Embryonic facial prominence (tissue), 1 donor: Measurements from ENCODE around the gene MYCT1.

ENCODE experiments used
- DNase-seq: peaks from one replicate; pipeline ENCODE4 v3.0.0-alpha.2; 2016; ENCODE audit errors: extremely low spot score

Gene MYCT1

DNA sequence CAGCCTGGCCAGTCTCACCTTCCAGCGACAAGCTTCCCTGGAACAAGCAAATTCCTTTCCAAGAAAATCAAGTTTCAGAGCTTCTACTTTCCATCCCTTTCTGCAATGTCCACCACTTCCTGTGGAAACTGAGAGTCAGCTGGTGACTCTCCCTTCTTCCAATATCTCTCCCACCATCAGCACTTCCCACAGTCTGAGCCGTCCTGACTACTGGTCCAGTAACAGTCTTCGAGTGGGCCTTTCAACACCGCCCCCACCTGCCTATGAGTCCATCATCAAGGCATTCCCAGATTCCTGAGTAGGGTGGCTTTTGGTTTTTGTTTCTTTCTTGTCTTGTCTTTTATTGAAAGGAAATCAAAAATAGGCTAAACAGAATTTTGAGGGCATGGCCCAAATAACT, 24.3 kb downstream of the MYCT1 start:
- no peak for DNase-seq

- no peak for DNase-seq
These were observed 25.7 kb downstream of the MYCT1 start for GRCh38 chr6:152723398-152723797.

GRCh38 chr6:152726313-152726712, 28.6 kb downstream of the MYCT1 start:
- no peak for DNase-seq

DNA sequence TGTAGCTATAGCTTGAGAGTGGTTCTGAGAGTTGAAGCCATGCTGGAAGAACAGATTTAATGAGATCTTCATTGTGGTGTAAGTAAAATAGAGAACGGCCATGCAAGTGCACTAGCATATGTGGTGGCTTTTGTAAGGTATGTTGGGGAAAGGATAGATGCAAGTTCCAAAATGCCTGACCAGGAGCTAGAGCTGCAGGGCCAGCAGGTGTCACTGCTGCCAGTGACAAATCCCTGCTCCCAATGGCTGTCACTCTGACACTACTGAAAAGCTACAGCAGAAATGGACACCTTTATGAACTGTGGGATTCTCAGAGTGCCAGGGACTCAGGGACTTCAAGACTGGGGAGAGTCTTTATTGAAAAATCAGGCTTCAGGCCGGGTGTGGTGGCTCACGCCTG, 29.8 kb downstream of the MYCT1 start:
- no peak for DNase-seq

- DNase-seq, result no peak
These were observed 36.9 kb downstream of the MYCT1 start for GRCh38 chr6:152734630-152735029.

GRCh38 chr6:152736687-152737273, 39.1 kb downstream of the MYCT1 start:
- DNase-seq, result no peak

GRCh38 chr6:152745509-152746171, 47.9 kb downstream of the MYCT1 start:
- no peak for DNase-seq

DNA sequence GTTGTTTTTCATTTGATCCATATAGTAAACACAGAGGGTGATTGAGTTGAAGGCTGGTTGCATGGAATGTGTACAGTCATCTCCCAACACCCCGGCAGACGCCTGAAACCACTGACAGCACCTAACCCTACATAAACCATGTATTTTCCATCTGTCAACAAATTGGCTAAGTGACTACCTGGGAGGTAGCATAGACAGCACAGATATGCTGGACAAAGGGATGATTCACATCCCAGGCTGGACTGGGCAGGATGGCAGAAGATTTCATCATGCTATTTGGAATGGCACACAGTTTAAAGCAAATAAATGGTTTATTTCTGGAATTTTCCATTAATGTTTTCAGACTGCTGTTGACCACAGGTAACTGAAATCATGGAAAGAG, 48.5 kb downstream of the MYCT1 start:
- no peak for DNase-seq

- DNase-seq, result no peak
These were observed 51.1 kb downstream of the MYCT1 start for GRCh38 chr6:152748843-152749242.

DNA sequence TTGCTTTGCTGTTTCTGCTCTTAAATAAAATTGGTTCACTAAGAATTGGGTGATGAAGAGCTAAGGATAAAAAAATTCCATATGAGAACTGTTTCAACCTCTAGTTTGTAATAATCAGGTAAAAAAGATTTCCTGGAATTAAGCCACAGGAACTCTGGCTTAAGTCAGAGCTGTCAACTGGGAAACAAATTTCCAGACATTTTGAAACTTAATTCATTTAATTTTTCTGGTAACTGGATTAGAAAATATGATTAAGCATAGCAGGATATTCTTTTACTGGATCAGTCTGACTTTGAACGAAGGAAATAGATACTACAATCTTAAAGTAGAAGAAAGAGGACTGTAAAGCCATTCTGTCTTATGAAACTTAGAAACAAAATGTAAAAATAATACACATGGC, 51.6 kb downstream of the MYCT1 start:
- no peak for DNase-seq

GRCh38 chr6:152750694-152751093, 53.0 kb downstream of the MYCT1 start, which contains the start of gene VIP:
VIP (plus strand) TSS chr6:152750797; CDS start chr6:152752178, 1,381 bp downstream.
- no peak for DNase-seq

- DNase-seq, result no peak
These were observed 67.6 kb downstream of the MYCT1 start for GRCh38 chr6:152765331-152765730.

- DNase-seq, result no peak
These were observed 71.5 kb downstream of the MYCT1 start for GRCh38 chr6:152769159-152769558.

- no peak for DNase-seq
These were observed 72.3 kb downstream of the MYCT1 start for GRCh38 chr6:152769993-152770392.

DNA sequence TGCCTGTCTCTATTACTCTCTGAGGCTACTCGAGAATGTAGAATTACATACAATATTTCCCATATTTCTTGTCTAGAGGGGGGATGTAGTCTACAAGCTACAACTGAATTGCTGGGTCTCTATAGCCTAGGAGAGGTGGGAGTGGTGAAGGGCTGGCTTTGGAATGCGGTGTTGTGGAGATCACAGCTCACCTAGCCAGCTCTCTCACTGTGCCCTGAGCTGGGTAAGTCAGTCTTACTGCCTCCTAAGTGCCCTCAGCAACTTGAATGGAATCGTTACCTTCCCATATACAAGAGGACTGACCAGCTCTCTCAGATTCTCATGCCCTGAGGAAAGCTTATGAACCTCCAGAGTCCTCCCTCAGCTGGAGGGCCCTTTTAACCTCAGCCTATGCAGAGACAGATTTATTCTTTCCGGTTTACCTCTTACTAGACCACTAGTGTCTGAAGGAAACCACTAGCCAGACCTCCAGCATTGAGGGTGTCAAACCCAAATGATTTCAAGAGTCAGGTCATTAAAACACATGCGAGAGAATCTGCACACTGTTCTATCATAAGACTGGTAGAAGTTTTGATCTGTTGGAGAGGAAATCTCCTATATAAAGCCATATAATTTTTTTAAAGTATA, 73.5 kb downstream of the MYCT1 start:
- no peak for DNase-seq
